ENCODE results near the gene F2. TPM values are rescaled to one million over a fixed set of nuclear protein-coding genes. Genes with fewer than 3 reads are reported as not detected.
A peak's percentile ranks its signal among the peaks of the same experiment; 100 is the strongest.
"Not testable (repeated sequence)": the region's sequence is repeated elsewhere in the genome, so short reads cannot be mapped to it uniquely, and the experiment has no call there.

F2 gene
- total RNA-seq, 2 donors from 2014 or later, result 0.17 TPM; not detected in 1

DNA sequence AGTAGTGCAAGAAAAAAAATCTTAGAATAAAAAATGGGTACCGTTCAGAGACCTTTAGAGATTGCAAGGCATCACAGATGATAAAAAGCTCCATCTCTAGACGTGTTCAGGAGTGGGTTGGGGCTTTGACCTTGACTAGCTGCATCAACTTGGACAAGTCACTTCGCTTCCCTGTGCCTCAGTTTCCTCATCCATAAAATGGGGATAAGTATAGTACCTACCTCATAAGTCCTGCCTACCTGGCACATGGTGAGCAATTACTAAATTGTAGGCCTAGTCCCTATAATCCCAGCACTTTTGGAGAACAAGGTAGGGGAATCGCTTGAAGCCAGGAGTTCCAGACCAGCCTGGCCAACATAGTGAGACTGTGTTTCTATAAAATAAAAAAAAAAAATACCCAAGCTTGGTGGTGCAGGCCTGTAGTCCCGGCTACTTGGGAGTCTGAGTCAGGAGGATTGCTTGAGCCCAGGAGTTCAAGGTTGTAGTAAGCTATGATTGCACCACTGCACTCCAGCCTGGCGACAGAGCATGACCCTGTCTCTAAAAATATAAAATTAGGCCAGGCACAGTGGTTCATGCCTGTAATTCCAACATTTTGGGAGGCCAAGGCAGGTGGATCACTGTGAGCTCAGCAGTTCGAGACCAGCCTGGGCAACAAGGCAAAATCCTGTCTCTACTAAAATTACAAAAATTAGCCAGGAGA lies 6.0 kb upstream of the F2 start:
- no peaks in the 10 kb centered on the region for H3K36me3 Mint-ChIP-seq
- no peaks in the 10 kb centered on the region for H3K4me1 Mint-ChIP-seq (ENCODE audit: low read depth in 2 of 2)
- H3K9me3 Mint-ChIP-seq, result no peaks in the 10 kb centered on the region
- ATAC-seq, result no peak
- H3K27me3 Mint-ChIP-seq, result no peaks in the 10 kb centered on the region
- no peak for DNase-seq (ENCODE audit: low spot score)
- H3K27ac Mint-ChIP-seq, result no peak overlapping the region
- H3K4me3 Mint-ChIP-seq, result no peak overlapping the region

DNA sequence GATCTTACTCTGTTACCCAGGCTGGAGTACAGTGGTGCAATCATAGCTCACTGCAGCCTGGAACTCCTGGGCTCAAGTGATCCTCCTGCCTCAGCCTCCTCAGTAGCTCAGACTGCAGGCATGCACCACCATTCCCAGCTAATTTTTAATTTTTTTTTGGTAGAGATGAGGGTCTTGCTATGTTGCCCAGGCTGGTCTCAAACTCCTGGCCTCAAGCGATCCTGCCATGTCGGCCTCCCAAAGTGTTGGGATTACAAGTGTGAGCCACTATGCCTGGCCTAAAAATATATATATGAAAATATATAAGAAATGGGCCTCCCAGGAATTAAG lies 1.2 kb upstream of the F2 start:
- H3K27ac Mint-ChIP-seq; H3K36me3 Mint-ChIP-seq; H3K27me3 Mint-ChIP-seq; ATAC-seq; DNase-seq (ENCODE audit: low spot score); H3K4me3 Mint-ChIP-seq; H3K9me3 Mint-ChIP-seq; H3K4me1 Mint-ChIP-seq (ENCODE audit: low read depth in 2 of 2): not testable (repeated sequence)

DNA sequence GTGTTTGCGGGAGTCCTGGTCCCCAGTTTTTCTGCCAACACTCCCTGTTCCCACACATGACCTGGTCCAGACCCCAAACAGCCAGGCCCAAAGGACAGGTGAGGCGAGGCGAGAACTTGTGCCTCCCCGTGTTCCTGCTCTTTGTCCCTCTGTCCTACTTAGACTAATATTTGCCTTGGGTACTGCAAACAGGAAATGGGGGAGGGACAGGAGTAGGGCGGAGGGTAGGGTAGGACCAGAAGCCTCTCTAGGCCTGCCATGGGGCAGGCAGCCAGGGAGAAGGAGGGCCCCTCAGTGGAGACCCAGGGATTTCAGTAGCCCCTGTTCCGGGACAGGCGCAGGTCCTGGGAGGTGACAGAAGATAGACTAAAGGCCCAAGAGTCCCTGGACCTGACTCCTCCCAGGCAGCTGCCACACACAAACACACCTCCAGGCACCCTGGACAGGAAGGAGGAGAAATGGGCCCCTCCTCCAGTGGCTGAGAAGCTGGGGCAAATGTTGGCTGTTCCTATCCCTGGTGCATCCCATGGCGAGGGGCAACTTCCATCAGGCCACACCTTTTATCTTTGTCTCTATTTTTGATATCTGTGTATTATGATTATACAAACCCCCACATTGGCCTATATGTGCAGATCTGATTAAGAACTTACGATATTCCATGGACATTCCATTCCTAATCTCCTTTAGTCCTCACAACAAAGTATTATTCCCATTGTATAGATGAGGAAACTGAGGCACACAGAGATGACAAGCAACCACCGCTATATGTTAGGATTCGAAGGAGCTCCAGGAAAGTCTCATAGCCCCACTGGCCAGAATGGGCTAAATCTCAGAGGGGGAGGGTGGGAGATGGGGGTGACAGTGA lies 626 bp upstream of the F2 start:
- H3K9me3 Mint-ChIP-seq, result no peaks in the 10 kb centered on the region
- no peak for DNase-seq (ENCODE audit: low spot score)
- H3K4me1 Mint-ChIP-seq (ENCODE audit: low read depth in 2 of 2), result no peaks in the 10 kb centered on the region
- H3K36me3 Mint-ChIP-seq, result no peaks in the 10 kb centered on the region
- H3K27me3 Mint-ChIP-seq, result no peaks in the 10 kb centered on the region
- ATAC-seq, result no peak
- H3K4me3 Mint-ChIP-seq, result no peak overlapping the region
- H3K27ac Mint-ChIP-seq, result no peak overlapping the region

DNA sequence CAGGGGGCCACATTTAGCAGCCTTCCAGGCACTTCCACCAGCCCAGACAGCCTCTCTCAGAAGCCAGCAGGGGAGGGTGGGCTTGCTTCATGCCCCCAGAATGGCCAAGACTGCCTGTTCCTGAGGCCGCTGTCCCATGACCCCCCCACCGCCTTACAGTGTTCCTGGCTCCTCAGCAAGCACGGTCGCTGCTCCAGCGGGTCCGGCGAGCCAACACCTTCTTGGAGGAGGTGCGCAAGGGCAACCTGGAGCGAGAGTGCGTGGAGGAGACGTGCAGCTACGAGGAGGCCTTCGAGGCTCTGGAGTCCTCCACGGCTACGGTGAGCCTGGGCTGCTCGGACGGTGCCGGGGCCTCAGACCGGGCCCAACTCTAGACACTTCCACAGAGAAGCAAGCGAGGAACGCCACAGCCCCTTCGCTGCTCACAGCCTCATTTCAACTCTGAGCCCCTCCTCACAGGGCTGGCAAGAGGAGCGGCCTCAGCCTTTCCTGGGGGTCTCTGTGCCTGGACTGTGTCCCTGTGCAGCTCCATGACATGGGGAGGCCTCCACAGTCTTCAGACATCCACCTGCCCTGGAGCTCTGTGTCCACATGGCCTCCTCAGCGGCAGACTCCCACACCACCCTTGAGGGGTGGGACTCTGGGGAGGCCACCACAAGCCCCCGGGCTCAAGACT lies 668 bp downstream of the F2 start:
- Mint-ChIP-seq H3K4me3 (no peak overlapping the region), H3K36me3 (no peaks in the 10 kb centered on the region), H3K27me3 (no peaks in the 10 kb centered on the region), H3K9me3 (no peaks in the 10 kb centered on the region), H3K4me1 (ENCODE audit: low read depth in 2 of 2) (no peaks in the 10 kb centered on the region), H3K27ac (no peak overlapping the region)
- ATAC-seq, result peak; percentile 27 to 43
- no peak for DNase-seq (ENCODE audit: low spot score)

DNA sequence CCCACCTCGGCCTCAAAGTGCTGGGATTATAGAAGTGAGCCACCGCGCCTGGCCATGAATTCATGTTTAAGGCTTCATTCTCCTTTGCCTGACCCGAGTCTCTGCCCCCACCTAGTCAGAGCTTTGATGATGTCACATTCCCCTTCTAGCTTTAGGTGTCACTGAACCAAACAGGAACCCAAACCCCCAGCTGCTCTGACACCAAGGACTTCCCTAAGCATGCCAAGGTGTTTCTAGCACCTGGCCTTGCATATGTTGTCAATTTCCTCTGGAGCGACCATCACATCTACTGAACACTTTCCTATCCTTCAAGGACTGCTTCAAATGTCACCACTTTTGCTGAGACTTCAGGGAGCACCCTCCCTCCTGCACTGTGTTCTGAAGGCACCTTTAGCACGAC lies 2.3 kb downstream of the F2 start:
- H3K4me1 Mint-ChIP-seq (ENCODE audit: low read depth in 2 of 2), result no peaks in the 10 kb centered on the region
- ATAC-seq, result no peak
- DNase-seq (ENCODE audit: low spot score), result no peak
- H3K27me3 Mint-ChIP-seq, result no peaks in the 10 kb centered on the region
- H3K9me3 Mint-ChIP-seq, result no peaks in the 10 kb centered on the region
- no peak overlapping the region for H3K27ac Mint-ChIP-seq
- no peak overlapping the region for H3K4me3 Mint-ChIP-seq
- no peaks in the 10 kb centered on the region for H3K36me3 Mint-ChIP-seq

DNA sequence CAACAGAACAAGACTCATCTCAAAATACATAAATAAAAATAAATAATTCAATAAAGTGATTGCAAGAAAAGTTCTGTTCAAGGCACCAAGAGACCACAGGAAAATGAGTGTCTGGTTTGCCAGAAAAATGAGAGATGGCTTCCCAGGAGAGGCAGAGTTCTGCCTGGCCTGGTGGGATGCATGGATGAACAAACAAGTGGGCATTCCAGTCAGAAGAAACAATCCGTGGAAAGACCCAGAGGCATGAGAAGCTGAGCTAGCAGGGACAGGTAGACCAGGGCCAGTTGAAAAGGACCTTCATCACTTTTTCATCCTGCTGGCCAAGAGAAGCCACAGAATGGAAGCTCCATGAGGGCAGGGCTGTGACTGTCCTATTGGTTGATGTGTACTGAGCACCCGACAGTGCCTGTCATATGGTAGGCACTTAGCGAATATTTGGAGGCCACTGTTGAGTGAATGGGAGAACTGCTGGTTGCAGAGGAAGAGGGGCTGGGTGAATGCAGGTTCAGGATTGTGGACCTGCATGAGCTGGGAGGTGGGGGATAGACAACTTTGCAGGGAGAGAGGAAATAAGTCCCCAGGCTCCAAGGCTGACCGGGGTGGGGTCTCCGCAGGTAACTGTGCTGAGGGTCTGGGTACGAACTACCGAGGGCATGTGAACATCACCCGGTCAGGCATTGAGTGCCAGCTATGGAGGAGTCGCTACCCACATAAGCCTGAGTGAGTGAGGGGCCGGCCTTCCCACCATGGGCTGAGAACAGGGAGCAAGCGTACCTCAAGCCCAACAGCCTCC lies 3.7 kb downstream of the F2 start:
- DNase-seq (ENCODE audit: low spot score) (no peak), ATAC-seq (no peak)
- H3K4me1 Mint-ChIP-seq (ENCODE audit: low read depth in 2 of 2), result no peaks in the 10 kb centered on the region
- no peak overlapping the region for H3K4me3 Mint-ChIP-seq
- no peaks in the 10 kb centered on the region for H3K36me3 Mint-ChIP-seq
- no peaks in the 10 kb centered on the region for H3K9me3 Mint-ChIP-seq
- no peaks in the 10 kb centered on the region for H3K27me3 Mint-ChIP-seq
- no peak overlapping the region for H3K27ac Mint-ChIP-seq

DNA sequence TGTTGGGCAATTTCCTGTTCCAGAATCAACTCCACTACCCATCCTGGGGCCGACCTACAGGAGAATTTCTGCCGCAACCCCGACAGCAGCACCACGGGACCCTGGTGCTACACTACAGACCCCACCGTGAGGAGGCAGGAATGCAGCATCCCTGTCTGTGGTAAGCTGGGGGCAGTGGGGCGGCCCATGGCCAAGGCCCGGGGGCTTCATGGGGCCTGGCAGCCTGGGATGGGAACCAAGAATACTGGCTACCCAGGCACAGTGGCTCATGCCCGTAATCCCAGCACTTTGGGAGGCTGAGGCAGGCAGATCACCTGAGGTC lies 4.3 kb downstream of the F2 start:
- Mint-ChIP-seq H3K36me3 (no peaks in the 10 kb centered on the region), H3K4me3 (no peak overlapping the region), H3K27me3 (no peaks in the 10 kb centered on the region), H3K27ac (no peak overlapping the region), H3K4me1 (ENCODE audit: low read depth in 2 of 2) (no peaks in the 10 kb centered on the region), H3K9me3 (no peaks in the 10 kb centered on the region)
- DNase-seq (ENCODE audit: low spot score) (no peak), ATAC-seq (no peak)

DNA sequence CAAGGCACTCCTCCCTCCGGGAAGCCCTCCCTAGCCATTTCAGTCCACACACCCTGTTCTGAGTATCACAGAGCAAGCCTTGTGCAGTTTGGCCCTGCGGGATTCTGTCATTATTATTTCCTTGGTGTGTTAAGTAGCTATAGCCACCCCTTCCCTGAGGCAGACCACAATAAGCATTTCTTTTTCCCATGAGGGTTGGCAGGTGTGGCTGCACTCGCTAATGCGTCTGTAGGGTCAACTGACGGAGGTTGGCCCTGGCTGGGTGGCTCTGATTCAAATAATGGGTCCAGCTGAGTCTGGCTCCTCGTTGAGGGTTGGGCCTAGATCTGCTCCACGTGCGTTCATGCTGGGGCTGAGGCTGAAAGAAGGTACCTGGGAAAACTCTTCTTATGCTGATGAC lies 5.1 kb downstream of the F2 start:
- no peaks in the 10 kb centered on the region for H3K4me1 Mint-ChIP-seq (ENCODE audit: low read depth in 2 of 2)
- no peak for ATAC-seq
- H3K27me3 Mint-ChIP-seq, result no peaks in the 10 kb centered on the region
- no peak overlapping the region for H3K4me3 Mint-ChIP-seq
- H3K27ac Mint-ChIP-seq, result no peak overlapping the region
- H3K9me3 Mint-ChIP-seq, result no peaks in the 10 kb centered on the region
- DNase-seq (ENCODE audit: low spot score), result no peak
- H3K36me3 Mint-ChIP-seq, result no peaks in the 10 kb centered on the region

DNA sequence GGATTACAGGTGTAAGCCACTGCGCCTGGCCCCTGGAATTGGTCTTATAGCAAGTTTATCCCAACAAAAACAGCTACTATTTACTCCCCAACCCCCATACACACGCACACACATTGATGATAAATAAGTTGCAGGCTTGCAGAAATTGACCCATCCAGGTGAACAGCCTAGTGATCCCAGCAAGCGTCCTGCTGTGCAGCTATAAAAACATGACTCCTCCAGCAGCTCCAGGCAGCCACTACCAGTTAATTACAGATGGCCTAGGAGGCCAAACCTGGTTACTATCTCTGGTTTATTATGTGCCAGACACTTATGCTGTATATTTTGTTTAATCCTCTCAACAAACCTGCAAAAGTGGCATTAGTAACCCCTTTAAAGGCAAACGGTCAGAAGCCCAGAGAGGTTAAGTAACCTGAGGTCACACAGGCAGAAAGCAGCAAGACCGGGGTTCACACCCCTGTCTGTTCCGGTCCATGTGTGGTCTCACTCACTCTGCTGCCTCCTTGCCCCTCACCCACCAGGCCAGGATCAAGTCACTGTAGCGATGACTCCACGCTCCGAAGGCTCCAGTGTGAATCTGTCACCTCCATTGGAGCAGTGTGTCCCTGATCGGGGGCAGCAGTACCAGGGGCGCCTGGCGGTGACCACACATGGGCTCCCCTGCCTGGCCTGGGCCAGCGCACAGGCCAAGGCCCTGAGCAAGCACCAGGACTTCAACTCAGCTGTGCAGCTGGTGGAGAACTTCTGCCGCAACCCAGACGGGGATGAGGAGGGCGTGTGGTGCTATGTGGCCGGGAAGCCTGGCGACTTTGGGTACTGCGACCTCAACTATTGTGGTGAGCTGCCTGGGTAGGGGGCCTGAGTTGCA lies 6.6 kb downstream of the F2 start:
- Mint-ChIP-seq H3K27ac (no peak overlapping the region), H3K4me3 (no peak overlapping the region), H3K4me1 (ENCODE audit: low read depth in 2 of 2) (no peaks in the 10 kb centered on the region), H3K36me3 (no peaks in the 10 kb centered on the region), H3K27me3 (no peaks in the 10 kb centered on the region), H3K9me3 (no peaks in the 10 kb centered on the region)
- DNase-seq (ENCODE audit: low spot score) (no peak), ATAC-seq (no peak)

DNA sequence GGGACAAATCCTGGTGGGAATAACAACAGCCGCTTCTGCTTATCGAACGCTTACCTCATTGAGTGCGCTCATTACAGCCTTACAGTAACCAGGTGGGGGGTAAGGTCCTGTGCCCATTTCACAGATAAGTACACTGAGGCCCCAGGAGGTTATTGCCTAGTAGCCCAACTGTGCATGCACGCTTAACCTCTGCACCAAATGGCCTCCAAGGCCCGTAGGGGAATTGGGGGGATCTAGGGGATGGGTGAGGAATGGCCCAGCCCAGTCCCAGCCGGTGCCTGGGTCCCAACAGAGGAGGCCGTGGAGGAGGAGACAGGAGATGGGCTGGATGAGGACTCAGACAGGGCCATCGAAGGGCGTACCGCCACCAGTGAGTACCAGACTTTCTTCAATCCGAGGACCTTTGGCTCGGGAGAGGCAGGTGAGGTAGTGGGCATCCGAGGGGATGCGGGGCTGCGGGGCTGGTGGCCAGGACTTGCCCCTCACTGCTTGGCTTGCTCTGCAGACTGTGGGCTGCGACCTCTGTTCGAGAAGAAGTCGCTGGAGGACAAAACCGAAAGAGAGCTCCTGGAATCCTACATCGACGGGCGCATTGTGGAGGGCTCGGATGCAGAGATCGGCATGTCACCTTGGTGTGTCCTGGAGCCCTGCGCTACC lies 7.3 kb downstream of the F2 start:
- ATAC-seq, result peak in 1 of 2 donors; percentile 25
- no peaks in the 10 kb centered on the region for H3K9me3 Mint-ChIP-seq
- DNase-seq (ENCODE audit: low spot score), result no peak
- no peaks in the 10 kb centered on the region for H3K36me3 Mint-ChIP-seq
- no peaks in the 10 kb centered on the region for H3K4me1 Mint-ChIP-seq (ENCODE audit: low read depth in 2 of 2)
- H3K4me3 Mint-ChIP-seq, result no peak overlapping the region
- H3K27me3 Mint-ChIP-seq, result no peaks in the 10 kb centered on the region
- H3K27ac Mint-ChIP-seq, result no peak overlapping the region

DNA sequence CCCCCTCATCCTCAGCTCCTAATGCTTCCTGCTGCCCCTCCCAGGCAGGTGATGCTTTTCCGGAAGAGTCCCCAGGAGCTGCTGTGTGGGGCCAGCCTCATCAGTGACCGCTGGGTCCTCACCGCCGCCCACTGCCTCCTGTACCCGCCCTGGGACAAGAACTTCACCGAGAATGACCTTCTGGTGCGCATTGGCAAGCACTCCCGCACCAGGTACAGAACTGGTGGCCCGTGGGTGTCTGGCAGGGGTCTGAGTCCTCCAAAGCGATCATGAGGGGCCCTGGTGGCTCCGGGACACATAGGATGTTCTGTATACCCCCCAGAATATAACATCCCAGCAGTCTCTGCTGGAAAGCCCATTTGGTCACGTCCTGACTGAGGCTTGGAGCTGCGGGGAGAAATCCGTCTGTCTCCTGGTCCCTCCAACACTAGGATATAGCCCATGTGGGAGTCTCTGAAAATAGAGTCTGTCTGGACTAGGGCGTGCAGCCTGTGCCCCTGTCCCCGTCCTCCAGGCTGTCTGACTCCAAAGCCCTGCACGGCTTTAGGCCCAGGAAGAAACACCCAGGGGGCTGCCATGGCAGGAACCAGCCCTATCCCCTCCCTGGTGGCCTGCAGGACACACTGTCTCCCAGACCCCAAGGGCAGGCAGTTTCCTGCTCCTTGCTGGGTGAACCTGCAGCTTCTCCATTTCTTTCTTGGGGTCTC lies 9.1 kb downstream of the F2 start:
- Mint-ChIP-seq H3K9me3 (no peaks in the 10 kb centered on the region), H3K27ac (no peak overlapping the region), H3K4me1 (ENCODE audit: low read depth in 2 of 2) (no peaks in the 10 kb centered on the region), H3K36me3 (no peaks in the 10 kb centered on the region), H3K4me3 (no peak overlapping the region), H3K27me3 (no peaks in the 10 kb centered on the region)
- DNase-seq (ENCODE audit: low spot score) (no peak), ATAC-seq (peak in 1 of 2 donors; percentile 24)

DNA sequence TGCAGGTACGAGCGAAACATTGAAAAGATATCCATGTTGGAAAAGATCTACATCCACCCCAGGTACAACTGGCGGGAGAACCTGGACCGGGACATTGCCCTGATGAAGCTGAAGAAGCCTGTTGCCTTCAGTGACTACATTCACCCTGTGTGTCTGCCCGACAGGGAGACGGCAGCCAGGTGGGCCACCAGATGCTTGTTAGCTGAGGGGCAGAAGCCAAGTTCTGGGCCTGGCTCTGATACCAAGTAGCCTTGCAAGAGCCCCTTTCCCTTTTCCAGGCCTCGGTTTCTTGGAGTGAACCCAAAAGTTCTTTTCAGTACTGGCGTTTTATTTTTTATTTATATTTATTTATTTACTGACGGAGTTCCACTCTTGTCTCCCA lies 9.6 kb downstream of the F2 start:
- Mint-ChIP-seq H3K4me1 (ENCODE audit: low read depth in 2 of 2) (no peaks in the 10 kb centered on the region), H3K9me3 (no peaks in the 10 kb centered on the region), H3K36me3 (no peaks in the 10 kb centered on the region), H3K27me3 (no peaks in the 10 kb centered on the region), H3K4me3 (no peak overlapping the region), H3K27ac (no peak overlapping the region)
- DNase-seq (ENCODE audit: low spot score), result no peak
- no peak for ATAC-seq
